ENCODE measurements around the gene LRFN5. TPM values are rescaled to one million over a fixed set of nuclear protein-coding genes. Genes with fewer than 3 reads are reported as not detected.
"Not testable (repeated sequence)": the region's sequence is repeated elsewhere in the genome, so short reads cannot be mapped to it uniquely, and the experiment has no call there.

The LRFN5 gene
- total RNA-seq, 1 experiment from 2014 or later: 1.3 TPM

DNA sequence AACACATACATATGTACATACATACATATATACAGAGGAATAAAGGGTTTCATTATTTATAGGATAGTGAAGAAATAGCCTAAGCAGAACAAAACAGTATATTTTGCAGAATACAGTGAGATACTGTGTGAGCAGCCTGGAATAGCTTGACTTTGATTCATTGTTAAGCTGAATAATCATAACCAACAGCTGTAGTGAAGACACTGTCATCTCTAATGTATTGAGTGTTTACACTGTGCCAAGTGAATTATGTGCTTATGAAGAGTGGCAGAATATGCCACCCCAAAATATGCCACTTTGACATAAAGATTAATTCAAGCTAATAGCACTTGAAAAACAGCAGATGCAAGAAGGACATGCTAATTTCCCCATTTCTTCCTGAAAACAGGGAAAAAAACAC is 48.2 kb upstream of the LRFN5 start:
- no peak overlapping the region for H3K9ac ChIP-seq (ENCODE audit: extremely low read depth, insufficient read length, low read length)
- no peak overlapping the region for H3K56ac ChIP-seq (ENCODE audit: insufficient read length, low read depth, low read length)

DNA sequence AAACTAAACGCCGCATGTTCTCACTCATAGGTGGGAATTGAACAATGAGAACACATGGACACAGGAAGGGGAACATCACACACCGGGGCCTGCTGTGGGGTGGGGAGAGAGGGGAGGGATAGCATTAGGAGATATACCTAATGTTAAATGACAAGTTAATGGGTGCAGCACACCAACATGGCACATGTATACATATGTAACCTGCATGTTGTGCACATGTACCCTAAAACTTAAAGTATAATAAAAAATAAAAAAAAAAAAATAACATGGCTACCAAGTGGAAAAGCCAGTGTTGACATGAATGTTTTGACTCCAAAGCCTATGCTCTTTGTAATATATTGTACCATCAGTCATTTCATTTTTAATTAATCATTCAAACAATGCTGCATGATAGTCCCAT is 39.8 kb upstream of the LRFN5 start:
- H4K8ac ChIP-seq (replicated peaks; ENCODE audit: insufficient read length, low read depth, low read length); H3K23me2 ChIP-seq (ENCODE audit: insufficient read length, low read depth, low read length, poor library complexity, severe bottlenecking); H3K14ac ChIP-seq (ENCODE audit: insufficient read depth, low read length); H3K79me2 ChIP-seq (ENCODE audit: insufficient read depth, low read length); H4K20me1 ChIP-seq (ENCODE audit: control insufficient read depth, insufficient read depth, insufficient read length); H3K79me1 ChIP-seq (ENCODE audit: insufficient read depth, low read depth, low read length, poor library complexity, severe bottlenecking); H3K9ac ChIP-seq (ENCODE audit: extremely low read depth, insufficient read length, low read length); H2BK20ac ChIP-seq (ENCODE audit: low read depth, low read length, poor library complexity, severe bottlenecking); H4K91ac ChIP-seq (ENCODE audit: insufficient read length, low read depth, low read length); H3K23ac ChIP-seq (ENCODE audit: insufficient read length, low read depth, low read length); H3K4ac ChIP-seq (ENCODE audit: low read depth, low read length); H2BK12ac ChIP-seq (ENCODE audit: insufficient read length, low read depth, low read length); H3K4me2 ChIP-seq (ENCODE audit: insufficient read depth, insufficient read length, low read length); H2BK15ac ChIP-seq (ENCODE audit: low read depth, low read length); DNase-seq; H3T11ph ChIP-seq (ENCODE audit: low read length); H3K4me1 ChIP-seq (ENCODE audit: insufficient read depth, low read length); H2AFZ ChIP-seq (ENCODE audit: low read length); H4K5ac ChIP-seq (ENCODE audit: insufficient read length, low read depth, low read length); H3K27ac Mint-ChIP-seq; H2AK5ac ChIP-seq (ENCODE audit: insufficient read length, low read length); H3K27ac ChIP-seq (ENCODE audit: insufficient read length, low read depth, low read length); H3K27me3 ChIP-seq (ENCODE audit: insufficient read depth, low read length); H3K4me3 Mint-ChIP-seq; H3K18ac ChIP-seq (ENCODE audit: insufficient read length, low read depth, low read length); H3K9me3 ChIP-seq (ENCODE audit: control insufficient read depth, low read depth, low read length); H2BK5ac ChIP-seq (ENCODE audit: insufficient read length, low read length); H3K56ac ChIP-seq (ENCODE audit: insufficient read length, low read depth, low read length); H3K27me3 Mint-ChIP-seq (ENCODE audit: low read depth); H2BK120ac ChIP-seq (ENCODE audit: low read depth, low read length, poor library complexity, severe bottlenecking): not testable (repeated sequence)
- peaks cover 15 to 20% of the 10 kb centered on the region in 2 experiments; a peak in 4 of 5 replicates for H3K9me3 Mint-ChIP-seq
- WGBS (ENCODE audit: extremely low coverage, insufficient read length, low lambda C conversion rate): no CpG with 5 or more reads among the region's 3 CpGs
- peaks cover 4 to 17% (median 6%) of the 10 kb centered on the region in 3 experiments; a peak in 3 of 7 replicates for H3K36me3 Mint-ChIP-seq (ENCODE audit: insufficient read depth in 1 of 3, low read depth in 3 of 3)
- H3K4me1 Mint-ChIP-seq: peaks cover 12 to 18% of the 10 kb centered on the region in 2 experiments

More for the DNA sequence above, 48.2 kb upstream of the LRFN5 start:
- H3K4me1 ChIP-seq (ENCODE audit: insufficient read depth, low read length): no peaks in the 10 kb centered on the region; the same call in 1 of the 2 replicates
- H2BK12ac ChIP-seq (ENCODE audit: insufficient read length, low read depth, low read length): no peak overlapping the region
- H3T11ph ChIP-seq (ENCODE audit: low read length): no peak overlapping the region
- no peak overlapping the region for H3K27ac Mint-ChIP-seq
- no peak overlapping the region for H2BK15ac ChIP-seq (ENCODE audit: low read depth, low read length)
- H2BK120ac ChIP-seq (ENCODE audit: low read depth, low read length, poor library complexity, severe bottlenecking): no peak overlapping the region
- H3K4me3 Mint-ChIP-seq: no peak overlapping the region
- no peak overlapping the region for H3K4ac ChIP-seq (ENCODE audit: low read depth, low read length)
- no peak overlapping the region for H3K23ac ChIP-seq (ENCODE audit: insufficient read length, low read depth, low read length)
- no peaks in the 10 kb centered on the region for H3K27me3 Mint-ChIP-seq (ENCODE audit: low read depth)
- no peak overlapping the region for H4K91ac ChIP-seq (ENCODE audit: insufficient read length, low read depth, low read length)
- H3K9me3 ChIP-seq (ENCODE audit: control insufficient read depth, low read depth, low read length): no peaks in the 10 kb centered on the region
- H3K4me2 ChIP-seq (ENCODE audit: insufficient read depth, insufficient read length, low read length): no peak overlapping the region
- TF ChIP-seq, protein P1, sequence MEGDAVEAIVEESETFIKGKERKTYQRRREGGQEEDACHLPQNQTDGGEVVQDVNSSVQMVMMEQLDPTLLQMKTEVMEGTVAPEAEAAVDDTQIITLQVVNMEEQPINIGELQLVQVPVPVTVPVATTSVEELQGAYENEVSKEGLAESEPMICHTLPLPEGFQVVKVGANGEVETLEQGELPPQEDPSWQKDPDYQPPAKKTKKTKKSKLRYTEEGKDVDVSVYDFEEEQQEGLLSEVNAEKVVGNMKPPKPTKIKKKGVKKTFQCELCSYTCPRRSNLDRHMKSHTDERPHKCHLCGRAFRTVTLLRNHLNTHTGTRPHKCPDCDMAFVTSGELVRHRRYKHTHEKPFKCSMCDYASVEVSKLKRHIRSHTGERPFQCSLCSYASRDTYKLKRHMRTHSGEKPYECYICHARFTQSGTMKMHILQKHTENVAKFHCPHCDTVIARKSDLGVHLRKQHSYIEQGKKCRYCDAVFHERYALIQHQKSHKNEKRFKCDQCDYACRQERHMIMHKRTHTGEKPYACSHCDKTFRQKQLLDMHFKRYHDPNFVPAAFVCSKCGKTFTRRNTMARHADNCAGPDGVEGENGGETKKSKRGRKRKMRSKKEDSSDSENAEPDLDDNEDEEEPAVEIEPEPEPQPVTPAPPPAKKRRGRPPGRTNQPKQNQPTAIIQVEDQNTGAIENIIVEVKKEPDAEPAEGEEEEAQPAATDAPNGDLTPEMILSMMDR (conservative IDR thresholded peaks at IDR 0.05): no peak
- no peak overlapping the region for H2BK5ac ChIP-seq (ENCODE audit: insufficient read length, low read length)
- H3K79me1 ChIP-seq (ENCODE audit: insufficient read depth, low read depth, low read length, poor library complexity, severe bottlenecking): no peaks in the 10 kb centered on the region
- 0 out of 4 replicates have a peak, but pooled peaks cover 0 to 3% of the 10 kb centered on the region in 2 experiments for H3K4me1 Mint-ChIP-seq
- no peak overlapping the region for H3K14ac ChIP-seq (ENCODE audit: insufficient read depth, low read length)
- H2BK20ac ChIP-seq (ENCODE audit: low read depth, low read length, poor library complexity, severe bottlenecking): no peak overlapping the region
- H3K79me2 ChIP-seq (ENCODE audit: insufficient read depth, low read length): no peaks in the 10 kb centered on the region
- no peak overlapping the region for H2AFZ ChIP-seq (ENCODE audit: low read length)
- no peak overlapping the region for H3K18ac ChIP-seq (ENCODE audit: insufficient read length, low read depth, low read length)
- no peaks in the 10 kb centered on the region for H3K27me3 ChIP-seq (ENCODE audit: insufficient read depth, low read length)
- H3K27ac ChIP-seq (ENCODE audit: insufficient read length, low read depth, low read length): no peak overlapping the region
- no peaks in the 10 kb centered on the region for H3K36me3 Mint-ChIP-seq (ENCODE audit: insufficient read depth in 1 of 3, low read depth in 3 of 3)
- no peak overlapping the region for H4K5ac ChIP-seq (ENCODE audit: insufficient read length, low read depth, low read length)
- H3K23me2 ChIP-seq (ENCODE audit: insufficient read length, low read depth, low read length, poor library complexity, severe bottlenecking): no peaks in the 10 kb centered on the region
- H4K8ac ChIP-seq (replicated peaks; ENCODE audit: insufficient read length, low read depth, low read length): no peak overlapping the region
- no peaks in the 10 kb centered on the region for H4K20me1 ChIP-seq (ENCODE audit: control insufficient read depth, insufficient read depth, insufficient read length)
- no peak for DNase-seq
- H3K9me3 Mint-ChIP-seq: no peaks in the 10 kb centered on the region
- H2AK5ac ChIP-seq (ENCODE audit: insufficient read length, low read length): no peak overlapping the region
